K562 (cell line): ENCODE data around the gene HAUS5. TPM values are rescaled to one million over a fixed set of nuclear protein-coding genes. Genes with fewer than 3 reads are reported as not detected.

ENCODE experiments used
- ARNT ChIP-seq, 2 experiments: fragments of 450-650 bp; IDR thresholded peaks; 2 replicates each; pipeline ENCODE4 v1.6.1; 2016; ENCODE audit warnings: mild to moderate bottlenecking in 1 of 2
- BRF1 ChIP-seq: IDR thresholded peaks from 3 replicates; pipeline ENCODE4 v1.6.1; 2011; ENCODE audit warnings: borderline replicate concordance, mild to moderate bottlenecking; ENCODE audit not compliant: insufficient read length; ENCODE audit errors: extremely low read depth
- CCNT2 ChIP-seq: IDR thresholded peaks from 2 replicates; pipeline ENCODE4 v1.6.1; 2011; ENCODE audit warnings: borderline replicate concordance, low read depth, mild to moderate bottlenecking, moderate library complexity, mixed read lengths, low read length; ENCODE audit not compliant: insufficient read length; ENCODE audit errors: extremely low read depth
- CHCHD3 ChIP-seq: fragments of 250-450 bp; sonication (Bioruptor Pico); IDR thresholded peaks from 2 replicates; pipeline ENCODE4 v2.1.2; 2022; ENCODE audit warnings: mild to moderate bottlenecking
- CHD7 ChIP-seq: fragments of 200-600 bp; sonication (generic); IDR thresholded peaks from one replicate; pipeline ENCODE4 v1.6.1; 2012; ENCODE audit warnings: mild to moderate bottlenecking, low read depth, low read length, inconsistent platforms
- ELK3 ChIP-seq: fragments of 450-650 bp; formaldehyde crosslinking; IDR thresholded peaks from 2 replicates; pipeline ENCODE4 v1.4.0; 2020; ENCODE audit warnings: mild to moderate bottlenecking
- FOXK2 ChIP-seq, 2 experiments: fragments of 450-650 bp; IDR thresholded peaks in 1 of 2; conservative IDR thresholded peaks in 1 of 2; 2 replicates each; pipeline ENCODE4 v1.6.1; 2016; ENCODE audit warnings: low read depth in 2 of 2, mild to moderate bottlenecking in 1 of 2
- KDM1A ChIP-seq, 2 experiments: fragments of 450-650 bp; IDR thresholded peaks; 2 replicates each; pipeline ENCODE4 v1.6.1; 2016; ENCODE audit warnings: mild to moderate bottlenecking in 2 of 2
- KDM4B ChIP-seq, 2 experiments: fragments of 450-650 bp in 1 of 2; sonication (generic) in 1 of 2; IDR thresholded peaks; 2 replicates each; pipeline ENCODE4 v1.6.1; 2016 to 2017; ENCODE audit warnings: borderline replicate concordance in 2 of 2, antibody characterized with exemption in 1 of 2, low read depth in 1 of 2, mild to moderate bottlenecking in 1 of 2
- MCM3 ChIP-seq: fragments of 450-650 bp; IDR thresholded peaks from 2 replicates; pipeline ENCODE4 v1.6.1; 2016
- NR2C1 ChIP-seq, 2 experiments: fragments of 450-650 bp; IDR thresholded peaks; 2 replicates each; pipeline ENCODE4 v1.6.1; 2017; ENCODE audit warnings: mild to moderate bottlenecking in 2 of 2, antibody characterized with exemption in 1 of 2, inconsistent platforms in 1 of 2, missing compliant biosample characterization in 1 of 2, missing genetic modification characterization in 1 of 2
- RUNX1 ChIP-seq: sonication (generic); IDR thresholded peaks from 2 replicates; pipeline ENCODE4 v1.6.1; 2016; ENCODE audit warnings: antibody characterized with exemption, low read depth
- U2AF1 ChIP-seq: fragments of 200-400 bp; formaldehyde crosslinking; optimal IDR thresholded peaks from 2 replicates; pipeline ENCODE3; 2017; ENCODE audit warnings: mild to moderate bottlenecking, low read depth, low read length, moderate library complexity
- XRCC4 ChIP-seq: IDR thresholded peaks from one replicate; pipeline ENCODE4 v1.6.1; 2011; ENCODE audit not compliant: insufficient read depth, insufficient read length; ENCODE audit errors: extremely low read depth
- ZEB2 ChIP-seq: fragments of 450-650 bp; IDR thresholded peaks from 2 replicates; pipeline ENCODE4 v1.6.1; 2016
- ZNF740 ChIP-seq, 3 experiments: fragments of 200-800 bp in 1 of 3; sonication (Bioruptor generic) in 1 of 3; sonication (generic) in 1 of 3; formaldehyde crosslinking in 1 of 3; IDR thresholded peaks; 2 replicates each; pipeline versions ENCODE4 v1.6.1 to v1.8.0; 2016 to 2022; ENCODE audit warnings: mild to moderate bottlenecking in 2 of 3, missing compliant biosample characterization in 2 of 3, missing genetic modification characterization in 2 of 3, missing genetic modification reagents in 1 of 3
- polyA plus RNA-seq, 8 experiments: library from polyadenylated mRNA; depleted of rRNA in 4 of 8; stranded (reverse) in 5 of 8; unstranded in 3 of 8; fragments of >200 nt; fragmentation: Nextera tagmentation in 2 of 8; fragmentation: Illumina TruSeq in 1 of 8; extraction: Ambion mirVana in 2 of 8; extraction: Trizol in 1 of 8; gene quantifications; 2 replicates each; pipeline versions ENCODE4 v1.2.1 to v1.2.3, GENCODE V29; 2011 to 2014; ENCODE audit warnings: inconsistent platforms in 1 of 8, missing spikeins in 1 of 8
- total RNA-seq, 7 experiments: library from RNA; depleted of rRNA in 6 of 7; stranded (reverse); fragments of >200 nt in 6 of 7; fragmentation: Illumina TruSeq in 2 of 7; extraction: Trizol in 2 of 7; gene quantifications; 2 replicates each; pipeline versions ENCODE4 v1.2.1 to v1.2.3, GENCODE V29; 2011 to 2021; ENCODE audit warnings: low replicate concordance in 1 of 7

Gene HAUS5
- total and polyA plus RNA-seq, 9 of the 15 experiments (the other 6 are each of a cell fraction or from before 2014, with no cell fraction given): 3.5 to 41.3 (median 14.2) TPM

GRCh38 chr19:35578707-35579106, 33.8 kb upstream of the HAUS5 start (continued):
- TF ChIP-seq CHD7: no peak
- no peak for TF ChIP-seq ARNT (IDR thresholded peaks at IDR 0.05)
- no peak for TF ChIP-seq RUNX1
- no peak for TF ChIP-seq ELK3 (CRISPR knock-in tag)
- no peak for TF ChIP-seq ZEB2
- TF ChIP-seq FOXK2 (conservative IDR thresholded peaks at IDR 0.05 in 1 of 2, IDR thresholded peaks at IDR 0.05 in 1 of 2; ENCODE audit: low read depth in 2 of 2): no peak
- TF ChIP-seq CCNT2: no peak
- TF ChIP-seq KDM4B (IDR thresholded peaks at IDR 0.05; ENCODE audit: borderline replicate concordance in 2 of 2, low read depth in 1 of 2): no peak
- TF ChIP-seq ZNF740 (CRISPR knock-in tag; IDR thresholded peaks at IDR 0.05): no peak
- TF ChIP-seq ZNF740 (tag; IDR thresholded peaks at IDR 0.05): no peak
- no peak for TF ChIP-seq U2AF1
- no peak for TF ChIP-seq CHCHD3 (CRISPR knock-in tag)
- TF ChIP-seq NR2C1 (IDR thresholded peaks at IDR 0.05): no peak
- no peak for TF ChIP-seq NR2C1 (tag; IDR thresholded peaks at IDR 0.05)
- TF ChIP-seq XRCC4: no peak
- TF ChIP-seq KDM1A (IDR thresholded peaks at IDR 0.05): no peak
- no peak for TF ChIP-seq BRF1
- TF ChIP-seq MCM3: no peak
